ENCODE measurements around the gene PLEKHA6. TPM values are rescaled to one million over a fixed set of nuclear protein-coding genes. Genes with fewer than 3 reads are reported as not detected.

PLEKHA6 gene
- total and polyA plus RNA-seq, 2 of the 8 experiments (the other 6 are each of a cell fraction or from before 2014, with no cell fraction given), result 4.8 to 20.2 TPM

DNA sequence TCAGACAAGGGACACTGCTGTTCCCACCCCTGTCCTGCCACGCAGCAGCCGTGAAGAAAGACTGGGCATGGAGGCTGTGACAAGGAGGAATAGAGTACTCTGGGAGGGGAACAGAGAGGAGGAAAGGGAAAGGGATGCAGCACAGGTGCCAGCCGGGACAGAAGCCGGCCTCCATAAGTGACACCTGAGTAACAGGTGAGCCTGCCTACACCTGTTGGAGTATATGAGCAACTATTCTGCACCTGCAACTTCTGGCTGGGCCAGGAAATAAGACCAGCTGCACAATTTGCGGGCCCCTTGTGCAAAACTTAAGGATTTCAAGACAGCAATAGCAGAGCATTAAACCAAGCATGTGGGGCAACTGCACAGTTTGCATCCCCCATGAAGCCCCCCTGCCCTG lies 73.4 kb downstream of the PLEKHA6 start:
- 97% methylated on average over 5 of the region's 5 CpGs; no CpG with 5 or more reads in 1 of the 2 experiments for whole genome bisulfite sequencing, 2 experiments (ENCODE audit: extremely low coverage in 1 of 2, insufficient coverage in 1 of 2, insufficient read length in 1 of 2, insufficient replicate concordance in 2 of 2, low coverage in 1 of 2, low lambda C conversion rate in 2 of 2, missing lambda C conversion rate in 1 of 2)
- FAIRE-seq, result no peak
- DNase-seq (ENCODE audit: low read depth in 1 of 2, low spot score in 2 of 2), result no peak
- Histone ChIP-seq H2AFZ (ENCODE audit: low read length) (no peak overlapping the region), H3K79me2 (ENCODE audit: control insufficient read depth in 1 of 2, insufficient read depth in 2 of 2, low read length in 2 of 2) (no peaks in the 10 kb centered on the region), H2BK20ac (ENCODE audit: low read length) (no peak overlapping the region), H3K79me1 (ENCODE audit: low read depth, low read length) (no peaks in the 10 kb centered on the region), H2BK5ac (ENCODE audit: low read depth, low read length) (no peak overlapping the region), H3K36me3 (ENCODE audit: control insufficient read depth in 2 of 4, insufficient read depth in 4 of 4, low read length in 3 of 4) (no peaks in the 10 kb centered on the region), H2BK120ac (replicated peaks; ENCODE audit: low read depth, low read length) (no peak overlapping the region), H3K23ac (ENCODE audit: insufficient read length) (no peak overlapping the region), H4K8ac (ENCODE audit: extremely low read depth, insufficient read depth, low read length) (no peak overlapping the region), H3K4me2 (ENCODE audit: insufficient read depth in 1 of 2, low read depth in 2 of 2, low read length in 2 of 2) (no peak overlapping the region), H3K4me1 (replicated peaks in 1 of 4; ENCODE audit: control insufficient read depth in 3 of 4, insufficient read depth in 4 of 4, low read length in 3 of 4) (peaks cover 8 to 22% (median 16%) of the 10 kb centered on the region in 4 experiments), H4K20me1 (replicated peaks in 1 of 2; ENCODE audit: control insufficient read depth in 1 of 2, insufficient read depth in 2 of 2, low read length in 2 of 2) (no peaks in the 10 kb centered on the region), H3K56ac (replicated peaks; ENCODE audit: insufficient read length, low read depth, low read length) (no peak overlapping the region), H4K5ac (ENCODE audit: insufficient read length, low read depth, low read length) (no peak overlapping the region), H3K18ac (ENCODE audit: extremely low read depth, low read length) (no peak overlapping the region), H3K27ac (ENCODE audit: low read depth, low read length) (no peak overlapping the region), H3K4ac (replicated peaks; ENCODE audit: insufficient read length, low read depth, low read length) (no peak overlapping the region), H3K14ac (ENCODE audit: insufficient read length) (no peak overlapping the region), H4K91ac (replicated peaks; ENCODE audit: insufficient read length, low read length) (no peak overlapping the region), H3K23me2 (ENCODE audit: low read depth, low read length) (no peaks in the 10 kb centered on the region; the same call in 1 of the 2 replicates), H2BK12ac (ENCODE audit: low read depth, low read length) (no peak overlapping the region), H3K4me3 (ENCODE audit: extremely low read depth in 1 of 4, insufficient read depth in 2 of 4, low read depth in 3 of 4, low read length in 4 of 4) (no peak overlapping the region), H2AK5ac (ENCODE audit: low read depth, low read length) (peak overlapping the region; percentile 42; the same call in 1 of the 2 replicates), H3K27me3 (replicated peaks in 1 of 4; ENCODE audit: control insufficient read depth in 3 of 4, extremely low read depth in 1 of 4, insufficient read depth in 3 of 4, low read length in 3 of 4) (no peaks in the 10 kb centered on the region), H3K9ac (replicated peaks in 1 of 4; ENCODE audit: extremely low read depth in 1 of 4, low read depth in 3 of 4, low read length in 3 of 4) (no peak overlapping the region), H2BK15ac (ENCODE audit: low read length) (no peak overlapping the region), H3K9me3 (ENCODE audit: insufficient read depth in 2 of 2, low read depth in 1 of 2, low read length in 1 of 2) (no peaks in the 10 kb centered on the region)
- TF ChIP-seq HDAC2 (IDR thresholded peaks at IDR 0.05; ENCODE audit: borderline replicate concordance in 1 of 2, low read depth in 2 of 2, low read length in 2 of 2) (no peak), RNF2 (IDR thresholded peaks at IDR 0.05; ENCODE audit: borderline replicate concordance, low read depth, low read length, missing control alignments, poor library complexity, severe bottlenecking) (no peak), BCL11A (IDR thresholded peaks at IDR 0.05; ENCODE audit: low read depth in 2 of 2, low read length in 2 of 2) (no peak)
- POLR2A ChIA-PET (ENCODE audit: partially characterized antibody), result no interaction called here
- CTCF ChIA-PET (ENCODE audit: partially characterized antibody), result interaction anchor here (1.5 to 26.5 kb wide), 5 partner anchors 9 to 113 kb away, joined by 3 to 335 read pairs (median 7); partner anchors contain the start of gene PLEKHA6
